Cardiac septum (tissue), 1 donor: Measurements from ENCODE around the gene GALNT1. TPM values are rescaled to one million over a fixed set of nuclear protein-coding genes. Genes with fewer than 3 reads are reported as not detected.

ENCODE experiments used
- DNase-seq: peaks from one replicate; pipeline ENCODE4 v3.0.0-alpha.2; 2020; ENCODE audit warnings: low spot score
- intact Hi-C: fragments of 100-400 bp; cut with DNase I; formaldehyde crosslinking; loops from one replicate; pipeline ENCODE4 v1.14.0; 2022
- total RNA-seq: library from RNA; stranded (reverse); fragmentation: NEBNext Ultra II Directional; extraction: Animal tissue kit (Norgen Biotek cat#: 25700); gene quantifications from one replicate; pipeline ENCODE4 v1.2.1, GENCODE V29; 2021
- donor health status: DM: no; HTN: no; CAD: no.

GALNT1 gene
- total RNA-seq, 1 donor from 2014 or later = 46.6 TPM

- DNase-seq = no peak
Observed at GRCh38 chr18:35610089-35610488, 28.5 kb downstream of the GALNT1 start.

GRCh38 chr18:35610724-35611123, 29.2 kb downstream of the GALNT1 start:
- no peak for DNase-seq
- intact Hi-C loops = no loop called here

More at GRCh38 chr18:35610089-35610488, 28.5 kb downstream of the GALNT1 start:
- intact Hi-C loops = no loop called here

- intact Hi-C loops = no loop called here
- no peak for DNase-seq
Observed at GRCh38 chr18:35611518-35611917, 30.0 kb downstream of the GALNT1 start.

- intact Hi-C loops = loop anchor here (2.0 kb wide), 1 partner anchor 35 kb away; the partner anchor contains the start of gene GALNT1
Observed at GRCh38 chr18:35616074-35616473, 34.5 kb downstream of the GALNT1 start.

GRCh38 chr18:35616664-35617423, 35.3 kb downstream of the GALNT1 start:
- peak; percentile 80 for DNase-seq
- intact Hi-C loops = loop anchor here (2.0 kb wide), 1 partner anchor 36 kb away; the partner anchor contains the start of gene GALNT1

More at GRCh38 chr18:35616074-35616473, 34.5 kb downstream of the GALNT1 start:
- DNase-seq = no peak

- intact Hi-C loops = loop anchor here (2.0 kb wide), 1 partner anchor 37 kb away; the partner anchor contains the start of gene GALNT1
- DNase-seq = no peak
Observed at GRCh38 chr18:35617865-35618264, 36.3 kb downstream of the GALNT1 start.

GRCh38 chr18:35618289-35618688, 36.7 kb downstream of the GALNT1 start:
- intact Hi-C loops = no loop called here
- DNase-seq = no peak

- intact Hi-C loops = no loop called here
- no peak for DNase-seq
Observed at GRCh38 chr18:35618696-35619095, 37.2 kb downstream of the GALNT1 start.

- intact Hi-C loops = no loop called here
Observed at GRCh38 chr18:35619464-35619863, 37.9 kb downstream of the GALNT1 start.

GRCh38 chr18:35619941-35620340, 38.4 kb downstream of the GALNT1 start:
- DNase-seq = no peak
- intact Hi-C loops = no loop called here

More at GRCh38 chr18:35619464-35619863, 37.9 kb downstream of the GALNT1 start:
- no peak for DNase-seq

- no peak for DNase-seq
- intact Hi-C loops = no loop called here
Observed at GRCh38 chr18:35620765-35621164, 39.2 kb downstream of the GALNT1 start.

- intact Hi-C loops = no loop called here
- DNase-seq = no peak
Observed at GRCh38 chr18:35623255-35623654, 41.7 kb downstream of the GALNT1 start.

GRCh38 chr18:35624146-35624545, 42.6 kb downstream of the GALNT1 start:
- intact Hi-C loops = no loop called here
- no peak for DNase-seq

GRCh38 chr18:35625232-35625631, 43.7 kb downstream of the GALNT1 start:
- intact Hi-C loops = no loop called here
- DNase-seq = no peak

GRCh38 chr18:35633761-35634160, 52.2 kb downstream of the GALNT1 start:
- intact Hi-C loops = no loop called here

GRCh38 chr18:35634323-35634722, 52.8 kb downstream of the GALNT1 start:
- DNase-seq = no peak
- intact Hi-C loops = no loop called here

More at GRCh38 chr18:35633761-35634160, 52.2 kb downstream of the GALNT1 start:
- no peak for DNase-seq

- no peak for DNase-seq
- intact Hi-C loops = no loop called here
Observed at GRCh38 chr18:35635170-35635569, 53.6 kb downstream of the GALNT1 start.

GRCh38 chr18:35637227-35637626, 55.7 kb downstream of the GALNT1 start:
- DNase-seq = no peak
- intact Hi-C loops = no loop called here

- no peak for DNase-seq
- intact Hi-C loops = no loop called here
Observed at GRCh38 chr18:35639296-35639695, 57.8 kb downstream of the GALNT1 start.

GRCh38 chr18:35641467-35641866, 59.9 kb downstream of the GALNT1 start:
- no peak for DNase-seq
- intact Hi-C loops = no loop called here

- no peak for DNase-seq
- intact Hi-C loops = no loop called here
Observed at GRCh38 chr18:35641916-35642315, 60.4 kb downstream of the GALNT1 start.
